GM18861 (cell line): ENCODE measurements around the gene DGCR8.

ENCODE experiments used
- ATAC-seq: cut with Tn5 transposase; IDR thresholded peaks from one replicate; pipeline ENCODE4 v1.9.1; 2021; ENCODE audit not compliant: unreplicated experiment

The DGCR8 gene

GRCh38 chr22:20089226-20089976 is 9.4 kb downstream of the DGCR8 start:
- no peak for ATAC-seq

DNA sequence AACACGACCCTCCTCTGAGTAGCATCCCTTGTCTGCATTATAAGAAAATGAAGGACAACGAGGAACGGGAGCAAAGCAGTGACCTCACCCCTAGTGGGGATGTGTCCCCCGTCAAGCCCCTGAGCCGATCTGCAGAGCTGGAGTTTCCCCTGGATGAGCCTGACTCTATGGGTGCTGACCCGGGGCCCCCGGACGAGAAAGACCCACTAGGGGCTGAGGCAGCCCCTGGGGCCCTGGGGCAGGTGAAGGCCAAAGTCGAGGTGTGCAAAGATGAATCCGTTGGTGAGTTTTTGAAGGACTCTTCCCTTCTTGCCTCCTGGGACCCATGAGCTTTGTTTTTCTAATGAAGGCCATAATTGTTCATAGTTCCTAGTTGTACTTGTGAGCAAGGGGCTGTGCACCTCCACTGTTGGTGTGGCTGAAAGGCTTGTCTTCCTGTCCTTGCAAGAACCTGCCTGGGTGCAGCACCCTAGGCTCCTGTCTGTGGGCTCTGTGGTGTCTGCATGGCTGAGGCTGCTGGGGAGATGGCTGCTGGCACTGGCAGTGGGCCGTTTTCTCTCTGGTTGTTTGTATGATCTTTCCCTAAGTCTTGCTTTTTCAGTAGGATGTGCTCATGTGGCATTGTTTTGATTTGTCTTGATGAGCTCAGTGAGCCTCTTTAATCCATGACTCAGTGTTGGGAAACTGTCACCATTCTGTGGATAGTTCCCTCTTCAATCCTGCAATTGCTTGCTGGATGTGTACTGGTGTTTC is 10.1 kb downstream of the DGCR8 start:
- no peak for ATAC-seq

- no peak for ATAC-seq
Observed at GRCh38 chr22:20090730-20091240, 10.7 kb downstream of the DGCR8 start.

DNA sequence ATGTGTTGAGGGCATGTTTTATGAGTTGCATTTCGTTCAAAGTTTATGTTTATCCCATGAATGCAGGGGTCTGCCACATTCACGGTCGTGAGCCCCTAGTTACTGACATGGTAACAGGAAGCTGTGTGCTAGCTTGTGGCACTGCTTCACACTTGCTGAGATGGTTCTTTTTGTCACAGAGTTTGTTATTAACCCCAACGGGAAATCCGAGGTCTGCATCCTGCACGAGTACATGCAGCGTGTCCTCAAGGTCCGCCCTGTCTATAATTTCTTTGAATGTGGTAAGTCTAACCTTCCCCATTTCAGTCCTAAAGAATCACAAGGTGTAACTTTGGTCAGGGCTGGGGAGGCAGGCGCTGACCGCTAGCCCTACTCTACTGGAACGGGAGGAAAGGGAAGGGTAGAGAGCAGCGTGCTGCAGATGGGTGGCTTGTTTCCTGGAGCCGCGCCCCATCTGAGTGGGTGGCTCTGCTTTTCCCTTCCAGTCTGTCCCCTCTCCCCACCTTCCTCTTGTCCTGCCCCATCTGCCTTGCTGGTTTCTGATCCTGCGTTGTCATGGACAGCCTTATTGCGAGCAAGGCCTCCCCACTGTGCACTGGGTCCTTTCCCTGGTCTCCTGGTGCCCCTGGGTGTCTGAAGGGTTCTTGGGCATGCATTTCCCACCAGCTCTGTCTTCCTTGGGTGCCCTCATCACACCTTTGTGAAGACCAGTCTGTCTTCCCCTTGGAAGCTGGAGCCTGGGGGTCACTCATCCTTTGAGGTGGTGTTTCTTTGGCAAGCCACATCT is 11.8 kb downstream of the DGCR8 start:
- no peak for ATAC-seq

GRCh38 chr22:20092477-20092854 is 12.4 kb downstream of the DGCR8 start:
- ATAC-seq = no peak

- ATAC-seq = no peak
Observed at GRCh38 chr22:20093418-20094196, 13.6 kb downstream of the DGCR8 start.

DNA sequence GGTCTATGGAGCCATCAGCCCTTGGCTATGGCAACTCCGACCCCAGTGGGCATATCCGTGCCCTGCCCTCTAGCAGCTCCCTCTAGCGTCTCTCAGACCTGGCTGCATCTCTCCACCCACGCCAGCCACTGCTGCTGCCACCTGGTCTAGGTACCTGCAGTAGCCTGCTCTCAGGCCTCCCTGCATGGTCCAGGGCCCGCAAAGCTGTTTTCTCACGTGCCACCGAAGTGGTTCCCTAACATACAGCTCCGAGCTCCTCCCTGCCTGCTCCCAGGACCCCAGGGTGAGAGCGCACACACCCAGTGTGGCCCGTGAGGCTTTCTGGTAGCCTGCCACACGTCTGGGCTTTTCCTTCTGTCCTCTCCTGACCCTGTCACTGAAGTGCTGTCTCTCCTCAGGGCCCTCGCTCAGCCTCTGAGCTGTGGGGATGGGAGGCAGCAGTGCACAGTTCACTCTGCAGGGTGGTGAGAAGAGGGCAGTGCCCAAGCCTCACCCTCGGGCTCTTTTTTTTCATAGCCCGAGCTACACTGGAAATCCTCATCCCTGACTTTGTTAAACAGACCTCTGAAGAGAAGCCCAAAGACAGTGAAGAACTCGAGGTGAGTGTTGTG is 14.3 kb downstream of the DGCR8 start:
- no peak for ATAC-seq

- ATAC-seq = no peak
Observed at GRCh38 chr22:20095521-20095920, 15.5 kb downstream of the DGCR8 start.

DNA sequence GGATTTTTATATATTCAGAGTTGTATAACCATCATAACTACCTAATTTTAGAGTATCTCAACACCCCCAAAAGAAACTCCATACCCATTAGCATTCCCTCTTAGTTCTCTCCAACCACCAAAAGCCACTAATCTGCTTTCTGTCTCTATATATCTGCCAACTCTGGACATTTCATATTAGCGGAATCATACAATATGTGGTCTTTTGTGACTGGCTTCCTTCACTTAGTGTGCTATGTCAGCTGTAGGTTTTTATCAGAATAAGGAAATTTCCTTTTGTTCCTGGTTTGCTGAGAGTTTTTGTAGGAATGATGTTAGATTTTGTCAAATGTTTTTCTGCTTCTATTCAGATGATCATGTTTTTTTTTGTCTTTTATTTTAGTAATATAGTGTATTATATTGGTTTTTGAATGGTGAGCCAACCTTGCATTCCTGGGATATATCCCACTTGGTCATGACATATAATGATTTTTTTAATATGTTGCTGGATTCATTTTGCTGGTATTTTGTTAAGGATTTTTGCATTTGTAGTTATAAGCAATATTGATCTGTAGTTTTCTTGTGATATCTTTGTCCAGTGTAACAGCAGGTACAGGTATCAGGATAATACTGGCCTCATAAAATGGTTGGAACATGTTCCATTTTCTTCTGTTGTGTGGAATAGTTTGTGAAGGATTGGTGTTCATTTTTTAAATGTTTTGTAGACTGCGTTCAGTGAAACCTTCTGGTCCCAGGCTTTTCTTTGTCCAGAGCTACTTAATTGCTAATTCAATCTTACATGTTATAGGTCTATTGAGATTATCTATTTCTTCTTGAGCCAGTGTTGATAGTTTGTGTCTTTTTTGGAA is 16.8 kb downstream of the DGCR8 start:
- no peak for ATAC-seq

GRCh38 chr22:20099099-20099711 is 19.2 kb downstream of the DGCR8 start:
- ATAC-seq = no peak

DNA sequence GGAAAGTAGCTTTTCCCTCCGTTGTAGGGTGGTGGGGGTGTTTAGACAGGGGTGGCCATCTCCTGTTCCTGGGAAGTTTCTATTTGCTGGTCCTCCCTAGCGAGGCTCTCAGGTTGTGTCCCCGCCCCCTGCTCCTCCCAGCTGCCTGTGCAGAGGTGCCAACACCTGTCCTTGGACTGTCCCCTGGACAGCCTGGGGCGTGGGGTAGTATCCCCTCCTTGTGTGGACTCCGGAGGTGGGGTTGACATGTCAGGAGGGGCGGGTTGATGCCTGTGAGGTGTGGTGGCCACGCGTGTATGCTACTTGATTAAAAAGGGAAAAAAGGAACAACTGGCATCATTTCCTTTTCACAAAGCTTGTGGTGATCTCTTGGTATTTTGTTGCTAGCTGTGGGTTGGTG is 21.6 kb downstream of the DGCR8 start:
- no peak for ATAC-seq

- ATAC-seq = no peak
Observed at GRCh38 chr22:20102203-20102780, 22.3 kb downstream of the DGCR8 start.

GRCh38 chr22:20105456-20106204 is 25.6 kb downstream of the DGCR8 start:
- no peak for ATAC-seq

- ATAC-seq = no peak
Observed at GRCh38 chr22:20106205-20106848, 26.3 kb downstream of the DGCR8 start.

DNA sequence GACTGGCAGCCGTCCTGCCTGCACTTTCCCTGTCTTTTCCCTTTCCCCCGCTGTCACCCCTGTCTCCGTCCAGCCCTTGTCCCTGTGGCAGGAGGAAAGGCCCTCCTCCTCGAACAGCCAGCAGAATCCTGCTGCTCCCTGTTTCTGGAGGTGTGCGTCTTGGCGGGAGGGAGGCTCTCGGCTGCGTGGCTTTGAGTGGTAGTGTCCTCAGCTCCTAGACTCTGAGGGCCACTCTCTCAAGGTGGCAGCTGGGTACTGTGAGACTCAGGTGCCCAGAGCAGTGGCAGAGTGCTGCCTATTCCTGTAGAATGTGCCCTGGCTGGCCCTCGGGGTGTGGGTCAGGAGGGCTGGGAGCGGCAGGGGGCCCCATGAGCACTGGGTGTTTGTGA is 26.8 kb downstream of the DGCR8 start:
- ATAC-seq = no peak

GRCh38 chr22:20107471-20107901 is 27.4 kb downstream of the DGCR8 start:
- ATAC-seq = no peak

GRCh38 chr22:20107951-20108756 is 28.1 kb downstream of the DGCR8 start:
- ATAC-seq = no peak
